CD14-positive monocyte (primary cell): ENCODE measurements around the gene SH3GLB1. TPM values are rescaled to one million over a fixed set of nuclear protein-coding genes. Genes with fewer than 3 reads are reported as not detected.
A peak's percentile ranks its signal among the peaks of the same experiment; 100 is the strongest.

Experiments
- DNase-seq, 3 donors: peaks; one replicate each; pipeline ENCODE4 v3.0.0-alpha.2; 2011 to 2022
- H2AFZ ChIP-seq: 2 replicates; pipeline ENCODE4 v1.6.0; 2012; ENCODE audit warnings: mild to moderate bottlenecking, low read depth, low read length, inconsistent platforms; ENCODE audit not compliant: insufficient read depth, poor library complexity, severe bottlenecking
- H3K27ac ChIP-seq, 2 donors: 1 replicate in 1 of 2; 2 replicates in 1 of 2; pipeline ENCODE4 v1.5.1; 2012 to 2013; ENCODE audit warnings: low read length in 2 of 2, control low read depth in 1 of 2, inconsistent platforms in 1 of 2, low read depth in 1 of 2, mild to moderate bottlenecking in 1 of 2
- H3K27me3 ChIP-seq, 2 donors: one replicate each; pipeline versions ENCODE4 v1.6.0 to v1.6.1; 2011 to 2013; ENCODE audit warnings: low read length in 2 of 2; ENCODE audit not compliant: control insufficient read depth in 2 of 2, insufficient read depth in 2 of 2
- H3K36me3 ChIP-seq, 2 donors: replicated peaks in 1 of 2; 1 replicate in 1 of 2; 2 replicates in 1 of 2; pipeline versions ENCODE4 v1.5.1 to v1.6.1; 2012 to 2013; ENCODE audit warnings: low read length in 2 of 2, control low read depth in 1 of 2, inconsistent platforms in 1 of 2, mild to moderate bottlenecking in 1 of 2; ENCODE audit not compliant: insufficient read depth in 2 of 2, control insufficient read depth in 1 of 2
- H3K4me1 ChIP-seq, 2 donors: 1 replicate in 1 of 2; 2 replicates in 1 of 2; pipeline versions ENCODE4 v1.5.1 to v1.6.1; 2012 to 2013; ENCODE audit warnings: low read length in 2 of 2, control low read depth in 1 of 2, inconsistent platforms in 1 of 2, mild to moderate bottlenecking in 1 of 2, moderate library complexity in 1 of 2; ENCODE audit not compliant: insufficient read depth in 2 of 2, control insufficient read depth in 1 of 2
- H3K4me2 ChIP-seq: replicated peaks from 2 replicates; pipeline ENCODE3; 2012; ENCODE audit warnings: low read length, moderate library complexity, mild to moderate bottlenecking; ENCODE audit not compliant: poor library complexity, severe bottlenecking; ENCODE audit errors: extremely low read depth
- H3K4me3 ChIP-seq, 3 experiments: fragments of 200-600 bp in 1 of 3; sonication (generic) in 1 of 3; replicated peaks in 1 of 3; 1 replicate in 2 of 3; 2 replicates in 1 of 3; pipeline ENCODE4 v1.5.1; 2011 to 2013; ENCODE audit warnings: low read length in 3 of 3, mild to moderate bottlenecking in 3 of 3, control low read depth in 2 of 3, low read depth in 2 of 3, inconsistent platforms in 1 of 3, moderate library complexity in 1 of 3
- H3K79me2 ChIP-seq: 2 replicates; pipeline ENCODE4 v1.6.0; 2012; ENCODE audit warnings: mild to moderate bottlenecking, control low read depth, inconsistent platforms, low read length, moderate library complexity; ENCODE audit not compliant: insufficient read depth
- H3K9ac ChIP-seq: 2 replicates; pipeline ENCODE4 v1.6.0; 2017; ENCODE audit warnings: low read length, mild to moderate bottlenecking; ENCODE audit not compliant: insufficient read depth, poor library complexity, severe bottlenecking
- H3K9me3 ChIP-seq, 2 donors: replicated peaks in 1 of 2; 1 replicate in 1 of 2; 2 replicates in 1 of 2; pipeline versions ENCODE4 v1.5.1 to v1.6.1; 2012 to 2013; ENCODE audit warnings: low read length in 2 of 2, control low read depth in 1 of 2; ENCODE audit not compliant: control insufficient read depth in 1 of 2, insufficient read depth in 1 of 2
- H4K20me1 ChIP-seq: 2 replicates; pipeline ENCODE4 v1.6.0; 2012; ENCODE audit warnings: mild to moderate bottlenecking, low read length, control low read depth, moderate library complexity; ENCODE audit not compliant: insufficient read depth
- H3K27ac Mint-ChIP-seq, 7 donors: one replicate each; pipeline ENCODE4 v1.8.0; 2020; ENCODE audit warnings: mild to moderate bottlenecking in 7 of 7, mixed read lengths in 7 of 7, moderate library complexity in 6 of 7, inconsistent platforms in 2 of 7
- H3K27me3 Mint-ChIP-seq, 3 donors: one replicate each; pipeline ENCODE4 v1.8.0; 2021 to 2022; ENCODE audit warnings: low read depth in 3 of 3, mild to moderate bottlenecking in 3 of 3, mixed read lengths in 3 of 3, moderate library complexity in 3 of 3, inconsistent platforms in 1 of 3
- H3K36me3 Mint-ChIP-seq, 2 donors: one replicate each; pipeline ENCODE4 v1.8.0; 2020; ENCODE audit warnings: mixed read lengths in 2 of 2, inconsistent platforms in 1 of 2, mild to moderate bottlenecking in 1 of 2
- H3K4me1 Mint-ChIP-seq: one replicate; pipeline ENCODE4 v1.8.0; 2020; ENCODE audit warnings: mild to moderate bottlenecking, mixed read lengths
- H3K4me3 Mint-ChIP-seq, 2 donors: one replicate each; pipeline ENCODE4 v1.8.0; 2020; ENCODE audit warnings: mild to moderate bottlenecking in 2 of 2, mixed read lengths in 2 of 2, moderate library complexity in 1 of 2
- H3K9me3 Mint-ChIP-seq, 7 donors: one replicate each; pipeline ENCODE4 v1.8.0; 2020 to 2022; ENCODE audit warnings: mixed read lengths in 7 of 7, mild to moderate bottlenecking in 6 of 7, moderate library complexity in 6 of 7, inconsistent platforms in 2 of 7
- WGBS: methylation state at CpG from one replicate; pipeline ENCODE4 v1.1.5; 2013; ENCODE audit warnings: missing lambda C conversion rate; ENCODE audit not compliant: insufficient coverage; 5-methylcytosine and 5-hydroxymethylcytosine counted together
- intact Hi-C, 2 donors: fragments of 100-400 bp; cut with micrococcal nuclease; formaldehyde crosslinking; loops; one replicate each; pipeline versions ENCODE4 v1.15.0 to v1.15.1; 2023
- polyA plus RNA-seq, 3 donors: library from polyadenylated mRNA; depleted of rRNA in 1 of 3; unstranded in 2 of 3; stranded (reverse) in 1 of 3; fragments of 300-500 nt in 2 of 3; fragments of >200 nt in 1 of 3; fragmentation: Illumina TruSeq in 2 of 3; gene quantifications; 1 replicate in 2 of 3; 2 replicates in 1 of 3; pipeline ENCODE4 v1.2.3, GENCODE V29; 2012 to 2021
- TF ChIP-seq, protein P1 (sequence below): fragments of 200-600 bp; IDR thresholded peaks from one replicate; pipeline ENCODE4 v1.8.0; 2022; ENCODE audit warnings: antibody characterized with exemption, mild to moderate bottlenecking

The SH3GLB1 gene
- polyA plus RNA-seq, 3 donors: 21.9 to 92.3 (median 75.8) TPM

DNA sequence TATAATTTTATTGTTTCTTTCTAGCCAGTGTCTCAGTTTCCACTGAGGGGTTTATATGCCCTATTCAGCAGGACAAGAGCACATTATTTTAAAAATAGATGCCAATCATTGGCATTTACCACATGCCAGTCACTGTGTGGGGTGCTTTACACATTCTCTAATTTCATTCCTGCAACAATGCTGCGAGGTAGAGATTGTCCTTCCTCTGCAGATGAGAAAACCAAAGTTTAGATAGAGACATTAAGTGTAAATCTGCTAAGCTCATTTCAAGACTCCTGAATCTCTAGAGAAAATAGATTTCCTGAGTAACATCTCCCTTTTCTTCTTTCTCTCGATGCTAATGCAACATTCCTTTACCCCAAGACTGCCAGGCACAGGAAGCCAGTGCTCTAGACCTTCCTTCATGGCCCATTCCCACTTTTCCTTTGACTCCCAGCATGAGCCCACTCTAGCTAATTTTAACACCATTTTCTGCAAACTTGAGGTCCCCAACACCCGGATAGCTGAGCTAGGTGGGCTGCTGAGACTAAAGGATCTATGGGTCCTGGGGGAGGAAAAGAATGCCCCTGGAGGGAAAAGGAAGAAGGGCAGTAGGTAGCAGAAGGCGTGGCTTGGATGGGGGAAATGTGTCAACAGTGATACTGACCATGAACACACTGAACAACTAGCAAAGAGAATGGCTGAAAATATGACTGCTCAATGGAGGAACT, 50.0 kb downstream of the SH3GLB1 start:
- H3K4me1 Mint-ChIP-seq: peaks cover 11% of the 10 kb centered on the region
- peaks cover 0 to 5% (median 0%) of the 10 kb centered on the region in 7 donors for H3K9me3 Mint-ChIP-seq
- H3K4me3 Mint-ChIP-seq: no peak overlapping the region
- no peaks in the 10 kb centered on the region for H3K79me2 ChIP-seq
- no peak overlapping the region for H3K4me3 ChIP-seq
- H3K27ac Mint-ChIP-seq: peak overlapping the region in 1 of 7 donors; percentile 48
- DNase-seq: no peak
- no peak overlapping the region for H3K4me2 ChIP-seq
- H3K27me3 ChIP-seq: no peaks in the 10 kb centered on the region
- intact Hi-C loops: no loop called here
- no peak overlapping the region for H3K9ac ChIP-seq
- WGBS: 63% methylated on average over 2 of the region's 4 CpGs
- H3K36me3 ChIP-seq: no peaks in the 10 kb centered on the region
- H3K9me3 ChIP-seq: peaks cover 0 to 1% of the 10 kb centered on the region in 2 donors
- H3K27me3 Mint-ChIP-seq: peaks cover 1 to 11% (median 5%) of the 10 kb centered on the region in 3 donors
- no peaks in the 10 kb centered on the region for H4K20me1 ChIP-seq
- no peaks in the 10 kb centered on the region for H3K4me1 ChIP-seq
- H3K27ac ChIP-seq: no peak overlapping the region
- H3K36me3 Mint-ChIP-seq: no peaks in the 10 kb centered on the region
- TF ChIP-seq, protein P1, sequence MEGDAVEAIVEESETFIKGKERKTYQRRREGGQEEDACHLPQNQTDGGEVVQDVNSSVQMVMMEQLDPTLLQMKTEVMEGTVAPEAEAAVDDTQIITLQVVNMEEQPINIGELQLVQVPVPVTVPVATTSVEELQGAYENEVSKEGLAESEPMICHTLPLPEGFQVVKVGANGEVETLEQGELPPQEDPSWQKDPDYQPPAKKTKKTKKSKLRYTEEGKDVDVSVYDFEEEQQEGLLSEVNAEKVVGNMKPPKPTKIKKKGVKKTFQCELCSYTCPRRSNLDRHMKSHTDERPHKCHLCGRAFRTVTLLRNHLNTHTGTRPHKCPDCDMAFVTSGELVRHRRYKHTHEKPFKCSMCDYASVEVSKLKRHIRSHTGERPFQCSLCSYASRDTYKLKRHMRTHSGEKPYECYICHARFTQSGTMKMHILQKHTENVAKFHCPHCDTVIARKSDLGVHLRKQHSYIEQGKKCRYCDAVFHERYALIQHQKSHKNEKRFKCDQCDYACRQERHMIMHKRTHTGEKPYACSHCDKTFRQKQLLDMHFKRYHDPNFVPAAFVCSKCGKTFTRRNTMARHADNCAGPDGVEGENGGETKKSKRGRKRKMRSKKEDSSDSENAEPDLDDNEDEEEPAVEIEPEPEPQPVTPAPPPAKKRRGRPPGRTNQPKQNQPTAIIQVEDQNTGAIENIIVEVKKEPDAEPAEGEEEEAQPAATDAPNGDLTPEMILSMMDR: no peak
- H2AFZ ChIP-seq: no peak overlapping the region

DNA sequence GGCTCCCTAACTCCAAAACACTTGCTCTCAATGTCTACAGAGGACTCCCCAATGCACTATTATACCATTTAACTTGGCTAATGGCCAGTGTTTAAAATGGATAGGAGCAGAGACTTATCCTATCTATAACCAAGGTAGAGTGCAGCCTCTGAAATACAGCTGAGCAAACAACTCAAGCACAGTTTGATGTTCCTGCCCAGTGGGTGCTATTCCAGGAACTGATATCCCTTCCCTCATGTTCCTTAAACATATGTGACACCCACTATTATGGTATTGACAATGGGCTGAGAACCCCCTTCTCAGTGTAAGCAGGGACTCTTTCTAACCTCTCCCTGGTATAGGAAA, 51.7 kb downstream of the SH3GLB1 start:
- Mint-ChIP-seq H3K27ac (peak overlapping the region in 1 of 7 donors; percentile 12), H3K36me3 (no peaks in the 10 kb centered on the region), H3K4me3 (no peak overlapping the region), H3K9me3 (peaks cover 0 to 7% (median 0%) of the 10 kb centered on the region in 7 donors), H3K4me1 (peaks cover 11% of the 10 kb centered on the region), H3K27me3 (peaks cover 1 to 9% (median 3%) of the 10 kb centered on the region in 3 donors)
- Histone ChIP-seq H3K27ac (no peak overlapping the region), H3K36me3 (no peaks in the 10 kb centered on the region), H4K20me1 (no peaks in the 10 kb centered on the region), H3K79me2 (no peaks in the 10 kb centered on the region), H2AFZ (no peak overlapping the region), H3K9me3 (peaks cover 0 to 3% of the 10 kb centered on the region in 2 donors), H3K9ac (no peak overlapping the region), H3K4me2 (no peak overlapping the region), H3K4me3 (no peak overlapping the region), H3K4me1 (no peaks in the 10 kb centered on the region), H3K27me3 (no peaks in the 10 kb centered on the region)
- TF ChIP-seq, protein P1: no peak
- no peak for DNase-seq
- intact Hi-C loops: no loop called here
